ENCODE results near the gene PITRM1.
"Not testable (repeated sequence)": the region's sequence is repeated elsewhere in the genome, so short reads cannot be mapped to it uniquely, and the experiment has no call there.

PITRM1 gene

GRCh38 chr10:3122034-3122433 is 50.5 kb downstream of the PITRM1 start:
- no peak for DNase-seq (ENCODE audit: low read depth)

GRCh38 chr10:3119796-3120459 is 52.7 kb downstream of the PITRM1 start:
- DNase-seq (ENCODE audit: low read depth): no peak

GRCh38 chr10:3118641-3119091 is 53.9 kb downstream of the PITRM1 start:
- DNase-seq (ENCODE audit: low read depth): no peak

GRCh38 chr10:3117486-3117885 is 55.1 kb downstream of the PITRM1 start:
- DNase-seq (ENCODE audit: low read depth): no peak

GRCh38 chr10:3116508-3117100 is 56.0 kb downstream of the PITRM1 start:
- DNase-seq (ENCODE audit: low read depth): no peak

DNA sequence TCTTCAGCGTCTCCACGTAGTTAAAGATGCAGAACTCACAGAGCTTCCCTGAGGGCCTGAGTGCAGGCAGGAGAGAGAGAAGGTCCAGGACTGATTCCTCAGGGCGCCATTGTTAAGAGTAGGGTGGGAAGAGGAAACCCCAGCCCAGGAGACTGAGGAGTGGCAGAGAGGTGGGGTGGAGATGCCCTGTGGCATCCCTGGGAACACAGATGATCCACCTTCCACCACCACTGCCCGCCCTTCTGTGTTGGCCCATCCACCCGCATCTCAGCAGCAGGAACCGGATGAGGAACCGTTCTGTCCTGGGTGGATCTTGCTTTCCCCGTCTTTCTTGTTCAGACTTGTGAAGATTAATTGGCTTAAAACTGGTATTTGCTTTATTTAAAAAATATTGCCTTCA is 56.9 kb downstream of the PITRM1 start:
- no peak for DNase-seq (ENCODE audit: low read depth)

DNA sequence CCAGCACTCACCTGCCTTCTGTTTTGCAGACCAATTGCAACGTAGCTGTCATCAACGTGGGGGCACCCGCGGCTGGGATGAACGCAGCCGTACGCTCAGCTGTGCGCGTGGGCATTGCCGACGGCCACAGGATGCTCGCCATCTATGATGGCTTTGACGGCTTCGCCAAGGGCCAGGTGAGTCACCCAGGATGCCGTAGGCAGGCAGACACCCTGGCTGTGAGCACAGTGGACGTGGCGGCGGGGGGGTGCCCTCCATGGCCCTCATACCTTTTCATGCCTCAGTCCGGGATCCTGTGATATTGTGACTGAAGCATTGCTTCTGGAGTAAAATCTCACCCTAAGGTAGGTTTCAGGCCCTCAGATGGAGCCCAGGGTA is 59.2 kb downstream of the PITRM1 start:
- DNase-seq (ENCODE audit: low read depth): no peak

GRCh38 chr10:3111621-3112163 is 60.9 kb downstream of the PITRM1 start:
- DNase-seq (ENCODE audit: low read depth): no peak

- DNase-seq (ENCODE audit: low read depth): no peak
These were observed 61.6 kb downstream of the PITRM1 start for GRCh38 chr10:3110782-3111620.

DNA sequence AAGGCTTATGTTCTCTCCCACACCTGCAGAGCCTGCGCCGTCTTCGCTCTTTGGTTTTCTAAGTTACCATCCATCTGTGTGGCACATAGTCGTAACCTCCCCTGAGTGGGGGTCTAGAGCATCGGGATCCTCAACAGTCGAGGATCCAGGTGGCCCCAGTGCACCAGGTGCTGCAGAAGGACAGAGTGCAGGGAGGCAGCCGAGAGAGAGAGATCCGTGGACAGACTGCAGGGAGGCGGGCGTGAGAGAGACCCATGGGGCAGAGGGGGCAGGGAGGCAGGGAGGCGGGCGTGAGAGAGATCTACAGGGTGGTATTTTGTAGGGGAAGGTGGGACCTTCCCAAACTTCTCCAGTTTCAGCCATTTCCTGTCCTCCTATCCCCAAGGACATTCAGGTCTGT is 62.9 kb downstream of the PITRM1 start:
- no peak for DNase-seq (ENCODE audit: low read depth)

DNA sequence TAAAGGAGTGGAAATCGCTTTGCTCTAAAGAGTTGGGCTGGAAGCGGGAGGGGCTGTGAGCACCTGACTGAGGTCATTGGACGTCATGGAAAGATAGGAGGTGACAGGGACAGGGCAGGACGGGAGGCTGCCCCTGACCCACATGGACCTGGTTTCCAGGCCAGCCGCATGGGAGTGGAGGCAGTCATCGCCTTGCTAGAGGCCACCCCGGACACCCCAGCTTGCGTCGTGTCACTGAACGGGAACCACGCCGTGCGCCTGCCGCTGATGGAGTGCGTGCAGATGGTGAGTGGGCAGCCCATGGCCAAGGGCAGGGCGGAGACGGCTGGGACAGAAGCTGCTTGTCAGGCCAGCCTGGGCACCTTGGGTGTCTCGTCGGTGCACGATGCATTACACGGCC is 63.4 kb downstream of the PITRM1 start:
- no peak for DNase-seq (ENCODE audit: low read depth)

GRCh38 chr10:3108575-3109105 is 63.9 kb downstream of the PITRM1 start:
- no peak for DNase-seq (ENCODE audit: low read depth)

DNA sequence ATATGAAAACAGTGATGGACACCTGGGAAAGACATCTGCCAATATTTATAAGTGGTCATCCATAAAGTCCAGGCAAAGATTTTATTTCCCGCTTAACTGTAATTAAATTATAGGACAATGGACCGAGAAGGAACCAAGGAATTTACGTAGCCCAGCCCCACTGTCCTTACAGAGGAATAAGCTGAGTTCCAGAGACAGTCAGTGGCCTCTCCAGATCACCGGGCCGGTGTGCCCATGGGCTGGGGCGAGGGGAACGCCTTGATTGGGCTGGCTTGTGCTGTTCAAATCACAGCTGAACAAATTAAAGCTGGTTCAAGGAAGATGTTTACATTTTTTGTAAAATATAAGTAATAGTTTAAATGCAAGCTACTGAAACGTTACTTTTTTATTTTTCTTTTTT is 64.5 kb downstream of the PITRM1 start:
- DNase-seq (ENCODE audit: low read depth): no peak

GRCh38 chr10:3107426-3107961 is 65.1 kb downstream of the PITRM1 start:
- no peak for DNase-seq (ENCODE audit: low read depth)

DNA sequence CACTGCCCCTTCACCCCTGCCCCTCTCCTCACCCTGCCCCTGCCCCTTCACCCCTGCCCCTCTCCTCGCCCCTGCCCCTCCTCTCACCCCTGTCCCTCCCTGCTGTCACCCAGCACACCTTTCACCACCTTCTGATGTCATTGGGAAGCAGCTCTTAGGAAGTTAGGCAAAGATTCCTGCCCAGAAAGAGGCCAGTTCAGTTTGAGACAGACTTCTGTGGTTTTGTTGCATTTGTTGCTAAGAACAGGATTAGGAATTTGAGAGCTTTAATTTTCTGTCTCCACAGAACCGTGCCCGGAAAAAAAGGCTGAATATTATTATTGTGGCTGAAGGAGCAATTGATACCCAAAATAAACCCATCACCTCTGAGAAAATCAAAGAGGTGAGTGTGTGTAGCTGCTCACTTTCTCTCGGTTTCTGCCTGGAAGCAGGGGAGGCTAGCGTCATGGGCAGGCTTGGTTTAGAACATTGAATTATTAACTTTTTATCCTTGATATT is 65.6 kb downstream of the PITRM1 start:
- no peak for DNase-seq (ENCODE audit: low read depth)

- not testable (repeated sequence) for DNase-seq (ENCODE audit: low read depth)
These were observed 66.3 kb downstream of the PITRM1 start for GRCh38 chr10:3106328-3106727.

DNA sequence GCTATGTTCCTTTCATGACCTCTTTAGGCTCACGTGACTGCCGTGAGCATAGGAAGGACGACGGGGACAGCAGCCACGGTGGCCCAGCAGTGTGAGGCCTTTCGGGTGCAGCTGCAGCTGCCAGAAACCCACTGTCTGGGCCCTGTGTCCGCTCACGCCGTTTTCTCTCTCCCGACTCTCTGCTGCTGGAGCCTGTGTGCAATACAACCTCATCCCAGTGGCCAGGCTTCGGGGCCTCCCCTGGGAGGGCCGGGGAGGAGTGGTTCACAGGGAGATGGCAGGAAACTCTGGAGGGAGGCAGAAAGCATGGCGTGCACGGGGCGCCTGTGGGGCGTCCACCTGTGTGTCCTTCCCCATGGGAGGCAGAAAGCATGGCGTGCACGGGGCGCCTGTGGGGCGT is 66.7 kb downstream of the PITRM1 start:
- no peak for DNase-seq (ENCODE audit: low read depth)

DNA sequence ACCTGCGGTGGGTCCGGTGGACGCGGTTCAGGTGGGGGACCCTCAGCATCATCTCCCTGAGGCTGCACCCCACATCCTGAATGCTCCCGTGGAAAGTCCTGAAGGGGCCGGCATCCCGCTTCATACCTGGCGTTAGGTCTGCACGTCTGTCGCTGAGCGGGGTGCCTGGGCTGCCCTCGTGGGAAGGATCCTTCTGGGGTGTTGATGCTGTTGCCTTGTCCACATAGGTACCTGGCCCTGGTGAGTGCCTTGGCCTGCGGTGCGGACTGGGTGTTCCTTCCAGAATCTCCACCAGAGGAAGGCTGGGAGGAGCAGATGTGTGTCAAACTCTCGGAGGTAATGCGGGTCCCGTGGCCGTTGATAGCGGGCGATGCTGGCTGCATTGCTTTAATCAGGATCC is 67.4 kb downstream of the PITRM1 start:
- no peak for DNase-seq (ENCODE audit: low read depth)

- DNase-seq (ENCODE audit: low read depth): no peak
These were observed 68.2 kb downstream of the PITRM1 start for GRCh38 chr10:3104251-3104918.

DNA sequence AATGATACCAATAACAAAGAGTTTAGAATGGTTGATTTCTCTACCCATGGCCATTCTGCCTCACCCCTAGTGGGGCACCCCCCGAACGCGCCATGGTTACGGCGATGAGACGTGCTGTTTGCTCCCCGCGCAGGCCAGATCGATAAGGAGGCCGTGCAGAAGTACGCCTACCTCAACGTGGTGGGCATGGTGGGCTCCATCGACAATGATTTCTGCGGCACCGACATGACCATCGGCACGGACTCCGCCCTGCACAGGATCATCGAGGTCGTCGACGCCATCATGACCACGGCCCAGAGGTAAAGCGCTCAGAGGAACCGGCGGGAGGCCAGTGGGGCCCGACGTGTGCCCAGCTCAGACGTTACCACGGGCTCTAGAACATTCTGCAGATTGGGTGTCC is 68.9 kb downstream of the PITRM1 start:
- no peak for DNase-seq (ENCODE audit: low read depth)

- DNase-seq (ENCODE audit: low read depth): no peak
These were observed 69.7 kb downstream of the PITRM1 start for GRCh38 chr10:3102720-3103427.
